ENCODE measurements around the gene KDSR. TPM values are rescaled to one million over a fixed set of nuclear protein-coding genes. Genes with fewer than 3 reads are reported as not detected.

The KDSR gene
- total and polyA plus RNA-seq, 2 donors (not counting 1 experiment from before 2014, with no cell fraction given): 6.4 to 21.1 TPM

- Histone ChIP-seq H3K4me1 (ENCODE audit: control insufficient read depth in 2 of 2, insufficient read depth in 2 of 2, low read length in 2 of 2) (peaks cover 76 to 80% of the 10 kb centered on the region in 2 donors), H3K79me2 (ENCODE audit: control insufficient read depth, insufficient read depth, low read length) (peaks cover 100% of the 10 kb centered on the region), H3K27me3 (replicated peaks in 1 of 4; ENCODE audit: control extremely low read depth in 1 of 4, control insufficient read depth in 3 of 4, insufficient read depth in 4 of 4, low read length in 3 of 4) (no peaks in the 10 kb centered on the region), H4K20me1 (ENCODE audit: control insufficient read depth, insufficient read depth, low read length, poor library complexity, severe bottlenecking) (no peaks in the 10 kb centered on the region), H2AFZ (ENCODE audit: insufficient read depth, low read depth, low read length, poor library complexity, severe bottlenecking) (peak overlapping the region; percentile 2), H3K9ac (ENCODE audit: low read length) (peak overlapping the region; percentile 91), H3K9me3 (ENCODE audit: control extremely low read depth in 1 of 3, control insufficient read depth in 2 of 3, insufficient read depth in 1 of 3, low read length in 2 of 3) (no peaks in the 10 kb centered on the region), H3K27ac (ENCODE audit: low read length in 2 of 2) (peak overlapping the region; percentile 68 to 92), H3K4me2 (replicated peaks; ENCODE audit: low read depth, low read length, poor library complexity, severe bottlenecking) (peak overlapping the region; percentile 75), H3K36me3 (replicated peaks in 1 of 2; ENCODE audit: control extremely low read depth in 1 of 2, control insufficient read depth in 1 of 2, extremely low read depth in 1 of 2, insufficient read depth in 2 of 2, low read length in 1 of 2) (peaks cover 0 to 4% of the 10 kb centered on the region in 2 experiments), H3K4me3 (ENCODE audit: control extremely low read depth in 1 of 5, extremely low read depth in 1 of 5, insufficient read depth in 1 of 5, low read depth in 2 of 5, low read length in 4 of 5) (peak overlapping the region in 4 of 5 experiments; percentile 4 to 98 (median 30))
- TF ChIP-seq CTCF (IDR thresholded peaks at IDR 0.05): no peak
- no peak for TF ChIP-seq EZH2 (IDR thresholded peaks at IDR 0.05; ENCODE audit: borderline replicate concordance, insufficient read depth, low read depth, low read length, poor library complexity, severe bottlenecking)
- WGBS (ENCODE audit: insufficient coverage): 8% methylated on average over 1 of the region's 5 CpGs
- peaks cover 85% of the 10 kb centered on the region for H3K4me1 Mint-ChIP-seq
- peak overlapping the region; percentile 92 for H3K27ac Mint-ChIP-seq
- H3K9me3 Mint-ChIP-seq (ENCODE audit: insufficient read depth): no peaks in the 10 kb centered on the region
- ATAC-seq (ENCODE audit: low read depth) (no peak), DNase-seq (peak; percentile 51)
- ChIA-PET POLR2A (interaction anchor here (0.9 to 2.1 kb wide), 2 partner anchors 19 to 157 kb away, joined by 3 to 6 read pairs; no protein-coding TSS in a partner anchor), CTCF (interaction anchor here (0.6 to 3.7 kb wide), 10 partner anchors 9 to 180 kb away, joined by 4 to 22 read pairs (median 8); no protein-coding TSS in a partner anchor)
- H3K4me3 Mint-ChIP-seq: peak overlapping the region; percentile 81
- H3K27me3 Mint-ChIP-seq: no peaks in the 10 kb centered on the region
- intact Hi-C loops (cut with micrococcal nuclease): no loop called here
Measured at GRCh38 chr18:63312737-63313395, 54.1 kb downstream of the KDSR start.

GRCh38 chr18:63312019-63312409, 55.0 kb downstream of the KDSR start:
- WGBS (ENCODE audit: insufficient coverage): no CpG with 5 or more reads among the region's 3 CpGs
- Mint-ChIP-seq H3K4me1 (peaks cover 91% of the 10 kb centered on the region), H3K27me3 (no peaks in the 10 kb centered on the region), H3K9me3 (ENCODE audit: insufficient read depth) (no peaks in the 10 kb centered on the region), H3K27ac (peak overlapping the region; percentile 92), H3K4me3 (peak overlapping the region; percentile 81)
- Histone ChIP-seq H3K9me3 (ENCODE audit: control extremely low read depth in 1 of 3, control insufficient read depth in 2 of 3, insufficient read depth in 1 of 3, low read length in 2 of 3) (no peaks in the 10 kb centered on the region), H4K20me1 (ENCODE audit: control insufficient read depth, insufficient read depth, low read length, poor library complexity, severe bottlenecking) (no peaks in the 10 kb centered on the region), H3K36me3 (replicated peaks in 1 of 2; ENCODE audit: control extremely low read depth in 1 of 2, control insufficient read depth in 1 of 2, extremely low read depth in 1 of 2, insufficient read depth in 2 of 2, low read length in 1 of 2) (peaks cover 0 to 5% of the 10 kb centered on the region in 2 experiments), H3K27ac (ENCODE audit: low read length in 2 of 2) (peak overlapping the region; percentile 68 to 92), H3K4me1 (ENCODE audit: control insufficient read depth in 2 of 2, insufficient read depth in 2 of 2, low read length in 2 of 2) (peaks cover 78 to 84% of the 10 kb centered on the region in 2 donors), H2AFZ (ENCODE audit: insufficient read depth, low read depth, low read length, poor library complexity, severe bottlenecking) (no peak overlapping the region), H3K79me2 (ENCODE audit: control insufficient read depth, insufficient read depth, low read length) (peaks cover 100% of the 10 kb centered on the region), H3K27me3 (replicated peaks in 1 of 4; ENCODE audit: control extremely low read depth in 1 of 4, control insufficient read depth in 3 of 4, insufficient read depth in 4 of 4, low read length in 3 of 4) (no peaks in the 10 kb centered on the region), H3K4me3 (ENCODE audit: control extremely low read depth in 1 of 5, extremely low read depth in 1 of 5, insufficient read depth in 1 of 5, low read depth in 2 of 5, low read length in 4 of 5) (peak overlapping the region in 4 of 5 experiments; percentile 4 to 98 (median 30)), H3K4me2 (replicated peaks; ENCODE audit: low read depth, low read length, poor library complexity, severe bottlenecking) (peak overlapping the region; percentile 75), H3K9ac (ENCODE audit: low read length) (peak overlapping the region; percentile 91)
- TF ChIP-seq EZH2 (IDR thresholded peaks at IDR 0.05; ENCODE audit: borderline replicate concordance, insufficient read depth, low read depth, low read length, poor library complexity, severe bottlenecking) (no peak), CTCF (IDR thresholded peaks at IDR 0.05) (no peak)
- ChIA-PET CTCF (interaction anchor here (0.7 to 3.7 kb wide), 19 partner anchors 10 to 294 kb away, joined by 3 to 22 read pairs (median 4); no protein-coding TSS in a partner anchor), POLR2A (interaction anchor here (0.6 to 2.2 kb wide), 8 partner anchors 18 to 296 kb away, joined by 3 to 10 read pairs (median 4); no protein-coding TSS in a partner anchor)
- DNase-seq (no peak), ATAC-seq (ENCODE audit: low read depth) (no peak)
- intact Hi-C loops (cut with micrococcal nuclease): no loop called here

Measured in B cell (primary cell).